GM19035 (cell line): ENCODE data around the gene MCRS1.

ENCODE experiments used
- ATAC-seq: cut with Tn5 transposase; IDR thresholded peaks from one replicate; pipeline ENCODE4 v1.9.1; 2021; ENCODE audit not compliant: unreplicated experiment

Gene MCRS1

GRCh38 chr12:49556391-49557186, 11.4 kb downstream of the MCRS1 start:
- no peak for ATAC-seq

GRCh38 chr12:49555631-49556390, 12.1 kb downstream of the MCRS1 start:
- no peak for ATAC-seq

GRCh38 chr12:49554266-49554665, 13.7 kb downstream of the MCRS1 start:
- ATAC-seq: no peak

- ATAC-seq: no peak
Observed at GRCh38 chr12:49553512-49554088, 14.3 kb downstream of the MCRS1 start.

GRCh38 chr12:49552899-49553298, 15.0 kb downstream of the MCRS1 start:
- ATAC-seq: no peak

- no peak for ATAC-seq
Observed at GRCh38 chr12:49552425-49552824, 15.5 kb downstream of the MCRS1 start.

GRCh38 chr12:49552014-49552413, 15.9 kb downstream of the MCRS1 start:
- no peak for ATAC-seq

GRCh38 chr12:49550693-49551252, 17.2 kb downstream of the MCRS1 start:
- ATAC-seq: no peak

- ATAC-seq: no peak
Observed at GRCh38 chr12:49549735-49550692, 17.9 kb downstream of the MCRS1 start.

GRCh38 chr12:49548822-49549648, 18.9 kb downstream of the MCRS1 start:
- no peak for ATAC-seq

- ATAC-seq: no peak
Observed at GRCh38 chr12:49548481-49548821, 19.5 kb downstream of the MCRS1 start.

- ATAC-seq: no peak
Observed at GRCh38 chr12:49547090-49547690, 20.8 kb downstream of the MCRS1 start.

GRCh38 chr12:49546481-49546880, 21.5 kb downstream of the MCRS1 start:
- no peak for ATAC-seq

- ATAC-seq: no peak
Observed at GRCh38 chr12:49545815-49546214, 22.1 kb downstream of the MCRS1 start.

GRCh38 chr12:49543914-49544815, 23.8 kb downstream of the MCRS1 start:
- ATAC-seq: no peak

GRCh38 chr12:49543221-49543913, 24.6 kb downstream of the MCRS1 start:
- ATAC-seq: no peak

GRCh38 chr12:49542592-49543160, 25.3 kb downstream of the MCRS1 start:
- ATAC-seq: no peak
